Spleen (tissue), 11 donors: Measurements from ENCODE around the gene DYSF. TPM values are rescaled to one million over a fixed set of nuclear protein-coding genes. Genes with fewer than 3 reads are reported as not detected.

Source experiments
- DNase-seq: peaks from one replicate; pipeline ENCODE4 v3.0.0-alpha.2; 2020
- H3K27ac ChIP-seq, 8 donors: fragments of 200-600 bp; sonication (generic) in 7 of 8; 1 replicate in 4 of 8; 2 replicates in 4 of 8; pipeline versions ENCODE4 v1.5.0 to v1.8.0; 2016 to 2021; ENCODE audit warnings: inconsistent platforms in 4 of 8, mild to moderate bottlenecking in 4 of 8, moderate library complexity in 1 of 8
- H3K27me3 ChIP-seq, 7 donors: fragments of 200-600 bp; sonication (generic) in 6 of 7; replicated peaks in 1 of 7; 1 replicate in 4 of 7; 2 replicates in 3 of 7; pipeline versions ENCODE4 v1.5.0 to v1.8.0; 2016 to 2021; ENCODE audit warnings: inconsistent platforms in 3 of 7, mild to moderate bottlenecking in 1 of 7
- H3K36me3 ChIP-seq, 6 donors: fragments of 200-600 bp; sonication (generic) in 5 of 6; 1 replicate in 4 of 6; 2 replicates in 2 of 6; pipeline versions ENCODE4 v1.5.0 to v1.8.0; 2016 to 2021; ENCODE audit warnings: inconsistent platforms in 2 of 6
- H3K4me1 ChIP-seq, 6 donors: fragments of 200-600 bp; sonication (generic) in 5 of 6; 1 replicate in 3 of 6; 2 replicates in 3 of 6; pipeline versions ENCODE4 v1.5.0 to v1.8.0; 2016 to 2021; ENCODE audit warnings: inconsistent platforms in 3 of 6
- H3K4me3 ChIP-seq, 8 donors: fragments of 200-600 bp; sonication (generic) in 7 of 8; 1 replicate in 4 of 8; 2 replicates in 4 of 8; pipeline versions ENCODE4 v1.5.0 to v1.8.0; 2016 to 2021; ENCODE audit warnings: inconsistent platforms in 4 of 8, mild to moderate bottlenecking in 4 of 8, moderate library complexity in 2 of 8
- H3K9me3 ChIP-seq, 8 donors: fragments of 200-600 bp; sonication (generic) in 7 of 8; 1 replicate in 4 of 8; 2 replicates in 4 of 8; pipeline versions ENCODE4 v1.5.0 to v1.8.0; 2016 to 2021; ENCODE audit warnings: inconsistent platforms in 4 of 8
- CTCF ChIP-seq, 11 experiments: fragments of 200-600 bp in 7 of 11; fragments of 450-650 bp in 4 of 11; sonication (generic) in 4 of 11; IDR thresholded peaks in 8 of 11; conservative IDR thresholded peaks in 3 of 11; 1 replicate in 7 of 11; 2 replicates in 4 of 11; pipeline versions ENCODE4 v1.4.0 to v1.8.0; 2016 to 2021; ENCODE audit warnings: antibody characterized with exemption in 11 of 11, inconsistent platforms in 4 of 11, mild to moderate bottlenecking in 1 of 11
- POLR2A ChIP-seq, 3 donors: fragments of 450-650 bp; IDR thresholded peaks; one replicate each; pipeline ENCODE4 v1.5.1; 2017; ENCODE audit warnings: antibody characterized with exemption in 3 of 3, mild to moderate bottlenecking in 1 of 3
- POLR2AphosphoS5 ChIP-seq, 3 donors: sonication (generic); formaldehyde crosslinking; IDR thresholded peaks; one replicate each; pipeline ENCODE4 v1.5.1; 2017; ENCODE audit warnings: antibody characterized with exemption in 3 of 3
- WGBS, 5 donors: extraction: QIAGEN DNeasy Blood & Tissue Kit in 3 of 5; methylation state at CpG; one replicate each; pipeline versions ENCODE4 v1.1.5 to v1.1.7; 2013 to 2018; 5-methylcytosine and 5-hydroxymethylcytosine counted together
- intact Hi-C: fragments of 100-400 bp; cut with DNase I; formaldehyde crosslinking; loops from one replicate; pipeline ENCODE4 v1.15.0; 2023; ENCODE audit warnings: low total_unique reads
- polyA plus RNA-seq, 3 donors: library from polyadenylated mRNA; stranded (reverse); fragments of 200-250 nt; gene quantifications; one replicate each; pipeline ENCODE4 v1.2.1, GENCODE V29; 2013
- total RNA-seq, 7 donors: library from RNA; depleted of rRNA in 3 of 7; stranded (reverse); fragments of >200 nt in 3 of 7; fragmentation: NEBNext Ultra II Directional in 4 of 7; extraction: Animal tissue kit (Norgen Biotek cat#: 25700) in 4 of 7; gene quantifications; one replicate each; pipeline versions ENCODE4 v1.1.0 to v1.2.1, GENCODE V29; 2016 to 2021
- donor health status: healthy with polysubstance abuse.
- donor health status: DM: no; HTN: no; CAD: no; lungs with moderate emphysema.
- donor health status: DM: no; HTN: no; CAD: no.
- donor health status: Bipolar disorder and iron deficiency.
- donor health status: healthy.
- donor health status: DM: no; HTN: no; CAD: no.
- donor health status: DM: yes; HTN: yes; CAD: no.

DYSF gene
- total and polyA plus RNA-seq, 10 donors: 4.0 to 287 (median 124) TPM

- Histone ChIP-seq H3K36me3 (peaks cover 0 to 97% (median 19%) of the 10 kb centered on the region in 6 donors), H3K27ac (peak overlapping the region in 3 of 8 donors; percentile 5 to 54 (median 47)), H3K27me3 (peaks cover 0 to 10% (median 0%) of the 10 kb centered on the region in 7 donors), H3K9me3 (no peaks in the 10 kb centered on the region), H3K4me3 (no peak overlapping the region), H3K4me1 (peaks cover 0 to 33% (median 15%) of the 10 kb centered on the region in 6 donors)
- TF ChIP-seq POLR2AphosphoS5 (IDR thresholded peaks at IDR 0.05) (peak in 1 of 3 donors; percentile 17), POLR2A (IDR thresholded peaks at IDR 0.05) (no peak), CTCF (IDR thresholded peaks at IDR 0.05 in 8 of 11, conservative IDR thresholded peaks at IDR 0.05 in 3 of 11) (no peak)
- no peak for DNase-seq
- WGBS, 5 donors: 58 to 70% (median 63%) methylated on average over 9 of the region's 9 CpGs
- intact Hi-C loops: no loop called here
Observed at GRCh38 chr2:71531522-71532047, 78.2 kb downstream of the DYSF start.

GRCh38 chr2:71532327-71532726 lies 79.0 kb downstream of the DYSF start:
- WGBS, 5 donors: 81 to 92% (median 84%) methylated on average over 2 of the region's 2 CpGs
- no peak for DNase-seq

GRCh38 chr2:71534201-71534600 lies 80.8 kb downstream of the DYSF start:
- H3K27me3 ChIP-seq: peaks cover 0 to 10% (median 0%) of the 10 kb centered on the region in 7 donors
- peaks cover 0 to 97% (median 14%) of the 10 kb centered on the region in 6 donors for H3K36me3 ChIP-seq
- H3K4me3 ChIP-seq: no peak overlapping the region
- intact Hi-C loops: no loop called here
- no peak for TF ChIP-seq CTCF (IDR thresholded peaks at IDR 0.05 in 8 of 11, conservative IDR thresholded peaks at IDR 0.05 in 3 of 11)
- no peak for TF ChIP-seq POLR2AphosphoS5 (IDR thresholded peaks at IDR 0.05)
- TF ChIP-seq POLR2A (IDR thresholded peaks at IDR 0.05): no peak
- no peaks in the 10 kb centered on the region for H3K9me3 ChIP-seq
- no peak for DNase-seq
- peaks cover 0 to 49% (median 19%) of the 10 kb centered on the region in 6 donors for H3K4me1 ChIP-seq
- H3K27ac ChIP-seq: peak overlapping the region in 1 of 8 donors; percentile 5
- 67 to 100% (median 86%) methylated on average over 1 of the region's 1 CpG for WGBS, 5 donors

More at GRCh38 chr2:71532327-71532726, 79.0 kb downstream of the DYSF start:
- TF ChIP-seq POLR2AphosphoS5 (IDR thresholded peaks at IDR 0.05) (peak in 1 of 3 donors; percentile 53), POLR2A (IDR thresholded peaks at IDR 0.05) (no peak)
- intact Hi-C loops: no loop called here
- H3K9me3 ChIP-seq: no peaks in the 10 kb centered on the region
- H3K36me3 ChIP-seq: peaks cover 0 to 97% (median 17%) of the 10 kb centered on the region in 6 donors
- peaks cover 0 to 33% (median 15%) of the 10 kb centered on the region in 6 donors for H3K4me1 ChIP-seq
- H3K27me3 ChIP-seq: peaks cover 0 to 10% (median 0%) of the 10 kb centered on the region in 7 donors
- no peak overlapping the region for H3K4me3 ChIP-seq
- H3K27ac ChIP-seq: peak overlapping the region in 3 of 8 donors; percentile 5 to 54 (median 47)

- peaks cover 0 to 10% (median 0%) of the 10 kb centered on the region in 7 donors for H3K27me3 ChIP-seq
- H3K27ac ChIP-seq: peak overlapping the region in 1 of 8 donors; percentile 5
- no peak overlapping the region for H3K4me3 ChIP-seq
- TF ChIP-seq CTCF (IDR thresholded peaks at IDR 0.05 in 8 of 11, conservative IDR thresholded peaks at IDR 0.05 in 3 of 11) (no peak), POLR2AphosphoS5 (IDR thresholded peaks at IDR 0.05) (no peak)
- no peak for DNase-seq
- H3K4me1 ChIP-seq: peaks cover 0 to 50% (median 19%) of the 10 kb centered on the region in 6 donors
- no peaks in the 10 kb centered on the region for H3K9me3 ChIP-seq
- intact Hi-C loops: no loop called here
- 84 to 92% (median 90%) methylated on average over 4 of the region's 4 CpGs for WGBS, 5 donors
- H3K36me3 ChIP-seq: peaks cover 0 to 95% (median 14%) of the 10 kb centered on the region in 6 donors
Observed at GRCh38 chr2:71534826-71535225, 81.5 kb downstream of the DYSF start.
